ENCODE measurements around the gene ROR2. TPM values are rescaled to one million over a fixed set of nuclear protein-coding genes. Genes with fewer than 3 reads are reported as not detected.

The ROR2 gene
- total and polyA plus RNA-seq, 7 donors = 0.46 to 81.7 (median 51.4) TPM

GRCh38 chr9:91694081-91694870 is 255.8 kb downstream of the ROR2 start:
- TF ChIP-seq POLR2AphosphoS5 (IDR thresholded peaks at IDR 0.05) (no peak), CTCF (IDR thresholded peaks at IDR 0.05) (no peak), POLR2A (IDR thresholded peaks at IDR 0.05) (no peak), EP300 (IDR thresholded peaks at IDR 0.05) (no peak)
- H3K4me1 ChIP-seq = peaks cover 0 to 11% (median 4%) of the 10 kb centered on the region in 4 donors
- no peak overlapping the region for H3K27ac ChIP-seq
- no peak for DNase-seq
- no peaks in the 10 kb centered on the region for H3K36me3 ChIP-seq
- intact Hi-C loops (cut with DNase I) = no loop called here
- no peaks in the 10 kb centered on the region for H3K27me3 ChIP-seq
- H3K9me3 ChIP-seq = no peaks in the 10 kb centered on the region
- no peak overlapping the region for H3K4me3 ChIP-seq
- WGBS, 2 donors = 61 to 86% methylated on average over 6 of the region's 6 CpGs

- TF ChIP-seq CTCF (IDR thresholded peaks at IDR 0.05) (no peak), EP300 (IDR thresholded peaks at IDR 0.05) (no peak), POLR2A (IDR thresholded peaks at IDR 0.05) (no peak), POLR2AphosphoS5 (IDR thresholded peaks at IDR 0.05) (no peak)
- H3K27me3 ChIP-seq = no peaks in the 10 kb centered on the region
- 74 to 83% methylated on average over 7 of the region's 7 CpGs for WGBS, 2 donors
- intact Hi-C loops (cut with DNase I) = no loop called here
- no peaks in the 10 kb centered on the region for H3K36me3 ChIP-seq
- H3K9me3 ChIP-seq = no peaks in the 10 kb centered on the region
- no peak for DNase-seq
- H3K27ac ChIP-seq = no peak overlapping the region
- H3K4me1 ChIP-seq = peaks cover 0 to 11% (median 4%) of the 10 kb centered on the region in 4 donors
- H3K4me3 ChIP-seq = no peak overlapping the region
These were observed 256.8 kb downstream of the ROR2 start for GRCh38 chr9:91693226-91693625.

GRCh38 chr9:91690540-91691249 is 259.3 kb downstream of the ROR2 start:
- peak; percentile 75 for DNase-seq
- 73 to 82% methylated on average over 5 of the region's 5 CpGs for WGBS, 2 donors
- Histone ChIP-seq H3K4me3 (no peak overlapping the region), H3K27ac (peak overlapping the region in 3 of 4 donors; percentile 37 to 66 (median 63)), H3K27me3 (no peaks in the 10 kb centered on the region), H3K9me3 (no peaks in the 10 kb centered on the region), H3K36me3 (no peaks in the 10 kb centered on the region), H3K4me1 (peaks cover 0 to 11% (median 4%) of the 10 kb centered on the region in 4 donors)
- TF ChIP-seq EP300 (IDR thresholded peaks at IDR 0.05) (no peak), POLR2AphosphoS5 (IDR thresholded peaks at IDR 0.05) (peak in 1 of 4 donors; percentile 30)
- intact Hi-C loops (cut with DNase I) = no loop called here

- 89 to 91% methylated on average over 4 of the region's 4 CpGs for WGBS, 2 donors
- TF ChIP-seq CTCF (IDR thresholded peaks at IDR 0.05) (no peak), EP300 (IDR thresholded peaks at IDR 0.05) (no peak), POLR2A (IDR thresholded peaks at IDR 0.05) (no peak), POLR2AphosphoS5 (IDR thresholded peaks at IDR 0.05) (no peak)
- intact Hi-C loops (cut with DNase I) = no loop called here
These were observed 261.0 kb downstream of the ROR2 start for GRCh38 chr9:91689006-91689405.

GRCh38 chr9:91683269-91683668 is 266.8 kb downstream of the ROR2 start:
- 70 to 89% methylated on average over 1 of the region's 1 CpG for WGBS, 2 donors
- TF ChIP-seq POLR2A (IDR thresholded peaks at IDR 0.05) (no peak), POLR2AphosphoS5 (IDR thresholded peaks at IDR 0.05) (no peak), CTCF (IDR thresholded peaks at IDR 0.05) (no peak), EP300 (IDR thresholded peaks at IDR 0.05) (no peak)
- no peaks in the 10 kb centered on the region for H3K27me3 ChIP-seq
- no peak overlapping the region for H3K4me3 ChIP-seq
- H3K9me3 ChIP-seq = no peaks in the 10 kb centered on the region
- no peak for DNase-seq
- H3K27ac ChIP-seq = no peak overlapping the region
- intact Hi-C loops (cut with DNase I) = loop anchor here (2.0 to 5.0 kb wide), 2 partner anchors 256 to 768 kb away; no protein-coding TSS in a partner anchor
- H3K36me3 ChIP-seq = no peaks in the 10 kb centered on the region
- peaks cover 0 to 8% (median 4%) of the 10 kb centered on the region in 4 donors for H3K4me1 ChIP-seq

More at GRCh38 chr9:91689006-91689405, 261.0 kb downstream of the ROR2 start:
- Histone ChIP-seq H3K4me3 (no peak overlapping the region), H3K36me3 (no peaks in the 10 kb centered on the region), H3K27me3 (no peaks in the 10 kb centered on the region), H3K4me1 (peaks cover 0 to 11% (median 4%) of the 10 kb centered on the region in 4 donors), H3K27ac (no peak overlapping the region), H3K9me3 (no peaks in the 10 kb centered on the region)
- no peak for DNase-seq
